Central memory CD4-positive, alpha-beta T cell (primary cell): ENCODE measurements around the gene AP4S1.
"Not testable (repeated sequence)": the region's sequence is repeated elsewhere in the genome, so short reads cannot be mapped to it uniquely, and the experiment has no call there.

Experiments
- DNase-seq: peaks from one replicate; pipeline ENCODE4 v3.0.0; 2022
- total RNA-seq, 3 experiments: gene quantifications; one replicate each; lab custom pipeline; 2026; lab: John Stamatoyannopoulos, UW

The AP4S1 gene, protein sequence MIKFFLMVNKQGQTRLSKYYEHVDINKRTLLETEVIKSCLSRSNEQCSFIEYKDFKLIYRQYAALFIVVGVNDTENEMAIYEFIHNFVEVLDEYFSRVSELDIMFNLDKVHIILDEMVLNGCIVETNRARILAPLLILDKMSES
- 21.8 to 37.5 (median 31.8) reads per million in 3 experiments for total RNA-seq

- DNase-seq: peak; percentile 50
These were observed at the start of gene AP4S1 for GRCh38 chr14:31025367-31026076. AP4S1 (plus strand) TSS chr14:31025649; CDS start chr14:31066197, 40,548 bp downstream.

DNA sequence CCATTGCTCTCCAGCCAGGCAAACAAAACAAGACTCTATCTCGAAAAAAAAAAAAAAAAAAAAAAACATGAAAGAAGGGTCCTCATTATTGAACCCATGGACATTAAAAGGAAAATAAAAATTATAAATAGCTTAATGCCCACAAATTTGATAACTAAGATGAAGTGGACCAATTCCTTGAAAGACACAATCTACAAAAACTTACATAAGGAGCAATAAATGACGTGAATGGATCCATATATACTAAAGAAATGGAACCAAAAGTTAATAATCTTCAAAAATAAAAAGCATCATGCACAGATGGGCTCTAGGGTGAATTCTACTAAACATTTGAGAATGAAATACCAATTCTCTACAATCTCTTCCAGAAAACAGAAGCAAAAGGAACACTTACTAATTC is 47.7 kb upstream of the AP4S1 start:
- no peak for DNase-seq

DNA sequence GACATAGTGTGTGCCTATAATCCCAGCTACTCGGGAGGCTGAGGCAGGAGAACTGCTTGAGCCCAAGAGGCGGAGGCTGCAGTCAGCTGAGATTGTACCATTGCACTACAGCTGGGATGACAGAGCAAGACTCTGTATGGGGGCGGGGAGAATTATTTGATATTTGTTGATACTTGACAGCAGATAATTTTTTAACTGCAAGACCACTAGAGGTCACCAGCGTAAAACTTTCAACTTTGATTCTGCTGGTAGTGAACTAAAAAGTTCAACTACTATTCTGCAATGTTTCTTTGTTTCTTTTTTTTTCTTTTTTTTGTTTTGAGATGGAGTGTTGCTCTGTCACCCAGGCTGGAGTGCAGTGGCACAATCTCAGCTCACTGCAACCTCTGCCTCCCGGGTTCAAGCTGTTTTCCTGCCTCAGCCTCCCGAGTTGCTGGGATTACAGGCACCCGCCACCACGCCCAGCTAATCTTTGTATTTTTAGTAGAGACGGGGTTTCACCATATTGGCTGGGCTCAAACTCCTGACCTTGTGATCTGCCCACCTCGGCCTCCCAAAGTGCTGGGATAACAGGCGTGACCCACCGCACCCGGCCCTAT is 45.2 kb upstream of the AP4S1 start:
- peak; percentile 61 for DNase-seq

DNA sequence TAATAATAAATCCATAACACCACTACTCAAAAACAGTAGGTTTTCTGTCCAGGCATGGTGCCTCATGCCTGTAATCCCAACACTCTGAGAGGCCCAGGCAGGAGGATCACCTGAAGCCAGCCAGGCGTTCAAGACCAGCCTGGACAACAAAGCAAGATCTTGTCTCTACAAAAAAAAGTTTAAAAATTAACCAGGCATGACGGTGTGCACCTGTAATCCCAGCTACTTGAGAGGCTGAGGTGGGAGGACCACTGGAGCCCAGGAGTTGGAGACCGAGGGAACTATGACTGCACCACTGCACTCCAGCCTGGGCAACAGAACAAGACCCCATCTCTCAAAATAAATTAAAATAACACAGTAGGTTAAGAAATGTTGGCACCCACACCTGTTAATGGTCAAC is 44.5 kb upstream of the AP4S1 start:
- no peak for DNase-seq

- no peak for DNase-seq
These were observed 42.9 kb upstream of the AP4S1 start for GRCh38 chr14:30982533-30982932.

- no peak for DNase-seq
These were observed 41.6 kb upstream of the AP4S1 start for GRCh38 chr14:30983858-30984257.

- no peak for DNase-seq
These were observed 39.7 kb upstream of the AP4S1 start for GRCh38 chr14:30985796-30986195.

DNA sequence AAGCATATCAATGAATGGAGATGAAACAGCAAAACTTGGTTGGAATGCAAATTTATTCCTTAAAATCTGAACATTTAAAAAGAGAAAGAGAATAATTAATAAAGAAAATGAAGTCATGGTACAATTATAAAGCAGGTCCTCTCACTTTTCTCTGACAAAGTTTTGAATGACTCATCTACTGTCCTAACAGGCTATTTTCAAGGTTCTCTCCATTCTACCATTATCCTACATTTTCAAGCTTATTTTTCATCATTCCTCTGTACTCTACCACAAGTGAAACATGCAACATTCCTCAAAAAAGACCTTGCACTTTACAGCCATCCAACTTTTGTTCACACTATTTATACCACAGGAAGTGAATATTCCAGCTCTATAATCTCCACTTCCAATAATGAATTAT is 36.9 kb upstream of the AP4S1 start:
- no peak for DNase-seq

- DNase-seq: no peak
These were observed 34.7 kb upstream of the AP4S1 start for GRCh38 chr14:30990770-30991169.

- no peak for DNase-seq
These were observed 34.0 kb upstream of the AP4S1 start for GRCh38 chr14:30991408-30991807.

DNA sequence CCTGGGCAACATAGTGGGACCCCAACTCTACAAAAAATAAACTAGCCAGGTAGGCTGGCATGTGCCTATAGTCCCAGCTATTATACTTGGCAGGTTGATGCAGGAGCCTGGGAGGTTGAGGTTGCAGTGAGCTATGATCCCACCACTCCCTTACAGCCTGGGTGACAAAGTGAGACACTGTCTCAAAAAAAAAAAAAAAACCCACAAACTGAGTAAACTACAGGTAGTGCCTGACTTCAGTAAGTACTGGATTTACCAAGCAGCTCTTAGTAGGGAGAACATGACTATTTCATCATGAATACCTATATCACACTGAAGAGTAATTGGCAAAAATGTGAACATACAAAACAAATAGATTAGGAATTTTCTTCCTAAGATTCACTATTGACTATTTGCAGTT is 32.4 kb upstream of the AP4S1 start:
- no peak for DNase-seq

DNA sequence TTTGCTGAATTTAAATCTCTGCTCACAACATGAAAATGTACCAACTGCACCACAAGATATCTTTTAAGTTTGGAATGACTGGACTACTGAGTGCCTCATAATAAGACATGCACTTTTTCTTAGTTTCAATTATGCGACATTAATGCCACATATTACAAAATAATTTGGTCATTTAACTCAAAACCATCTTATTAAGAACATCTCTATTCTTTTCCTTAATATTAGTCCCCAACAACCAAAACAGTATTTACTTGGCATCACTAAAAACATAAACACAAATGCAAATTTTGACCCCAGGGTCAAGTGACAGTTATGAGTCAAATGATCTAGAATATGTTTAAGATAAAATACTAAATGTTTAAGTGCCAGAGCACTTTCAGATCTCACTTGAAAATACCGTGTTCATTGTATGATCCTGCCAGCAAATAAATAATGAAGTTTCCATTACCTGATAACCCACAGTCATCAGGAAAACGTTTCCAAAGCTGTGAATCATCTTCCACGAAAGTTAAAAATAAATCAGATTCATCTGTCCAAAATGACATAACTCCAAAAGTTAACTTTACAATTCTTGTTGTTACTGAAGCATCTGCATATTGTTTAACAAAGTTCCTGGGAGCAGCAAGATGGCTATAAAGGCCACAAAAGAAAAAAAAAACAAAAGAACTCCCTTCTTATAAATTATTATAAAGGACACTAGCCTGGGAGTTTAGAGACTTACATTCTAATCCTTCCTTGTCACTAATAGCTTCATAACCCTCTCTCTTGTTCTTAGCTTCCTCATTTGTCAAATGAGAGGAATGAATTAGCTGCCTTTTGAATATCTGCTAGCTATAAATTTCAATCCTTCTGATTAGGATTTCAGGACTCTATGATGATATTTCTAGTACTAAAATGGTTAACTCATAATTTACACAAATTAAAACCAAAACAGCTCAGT is 30.5 kb upstream of the AP4S1 start:
- no peak for DNase-seq

- no peak for DNase-seq
These were observed 29.8 kb upstream of the AP4S1 start for GRCh38 chr14:30995689-30996088.

- DNase-seq: no peak
These were observed 28.4 kb upstream of the AP4S1 start for GRCh38 chr14:30996892-30997659.

DNA sequence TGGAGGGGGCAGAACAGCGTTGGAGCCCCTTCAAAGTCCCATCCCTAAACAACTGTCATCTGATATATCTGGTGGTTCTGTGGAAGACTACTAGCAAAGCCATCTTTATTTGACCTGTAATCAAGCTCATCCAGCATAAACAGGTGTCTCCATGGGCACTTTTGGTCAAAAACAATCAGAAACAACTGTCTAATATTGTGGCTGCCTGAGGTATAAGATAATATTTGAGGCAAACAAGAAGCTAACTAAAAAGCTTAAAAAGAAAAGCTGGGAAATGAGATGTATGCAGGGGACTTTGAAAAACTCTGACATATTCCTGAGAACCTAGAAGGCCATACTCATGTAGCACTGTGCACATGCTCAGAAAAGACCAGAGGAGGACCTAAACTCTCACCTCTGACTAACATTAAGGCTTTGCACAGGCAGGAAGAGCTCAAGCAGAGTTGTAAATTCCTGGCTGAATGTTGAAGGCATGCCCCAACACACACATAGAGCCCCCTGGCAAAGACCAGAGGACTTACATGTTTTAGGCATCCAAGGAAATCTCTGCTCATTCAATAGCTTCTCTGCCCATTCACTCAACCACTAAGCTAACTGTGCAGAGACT is 27.2 kb upstream of the AP4S1 start:
- DNase-seq: no peak

DNA sequence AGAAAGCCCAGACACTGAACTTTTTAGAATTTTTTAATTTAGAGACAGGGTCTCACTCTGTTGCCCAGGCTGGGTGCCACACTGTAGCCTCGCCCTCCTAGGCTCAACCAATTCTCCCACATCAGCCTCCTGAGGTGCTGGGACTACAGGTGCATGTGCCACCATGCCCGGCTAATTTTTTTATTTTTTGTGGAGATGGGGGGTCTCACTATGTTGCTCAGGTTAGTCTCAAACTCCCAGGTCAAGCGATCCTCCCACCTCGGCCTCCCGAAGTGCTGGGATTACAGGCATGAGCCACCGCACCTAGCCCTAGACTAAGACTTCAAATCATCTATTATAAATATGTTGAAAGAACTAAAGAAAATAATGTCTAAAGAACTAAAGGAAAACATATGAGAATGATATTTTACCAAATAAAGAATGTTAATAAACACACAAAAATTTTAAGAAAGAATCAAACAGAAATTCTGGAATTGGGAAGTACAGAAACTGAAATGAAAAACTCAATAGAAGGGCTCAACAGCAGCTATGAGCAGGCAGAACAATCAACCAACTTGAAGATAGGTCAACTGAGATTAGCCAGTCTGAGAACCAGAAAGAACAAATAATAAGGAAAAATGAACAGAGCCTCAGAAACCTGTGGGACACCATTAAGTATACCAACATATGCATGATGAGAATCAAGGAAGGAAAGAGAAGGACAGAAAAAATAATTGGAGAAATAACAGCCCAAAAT is 26.2 kb upstream of the AP4S1 start:
- no peak for DNase-seq

GRCh38 chr14:31000629-31001338 is 24.7 kb upstream of the AP4S1 start:
- no peak for DNase-seq

DNA sequence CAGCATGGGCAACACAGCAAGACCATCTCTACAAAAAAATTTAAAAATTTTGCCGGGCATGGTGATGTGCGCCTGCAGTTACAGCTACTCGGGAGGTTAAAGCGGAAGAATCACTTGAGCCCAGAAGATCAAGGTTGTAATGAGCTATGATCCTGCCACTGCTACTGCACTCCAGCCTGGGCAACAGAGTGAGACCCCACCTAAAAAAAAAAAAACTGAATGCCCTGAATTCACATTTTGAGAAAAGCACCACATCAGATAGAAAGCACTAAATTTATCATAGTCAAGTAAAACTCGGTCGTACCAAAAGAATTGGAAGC is 24.1 kb upstream of the AP4S1 start:
- DNase-seq: no peak

DNA sequence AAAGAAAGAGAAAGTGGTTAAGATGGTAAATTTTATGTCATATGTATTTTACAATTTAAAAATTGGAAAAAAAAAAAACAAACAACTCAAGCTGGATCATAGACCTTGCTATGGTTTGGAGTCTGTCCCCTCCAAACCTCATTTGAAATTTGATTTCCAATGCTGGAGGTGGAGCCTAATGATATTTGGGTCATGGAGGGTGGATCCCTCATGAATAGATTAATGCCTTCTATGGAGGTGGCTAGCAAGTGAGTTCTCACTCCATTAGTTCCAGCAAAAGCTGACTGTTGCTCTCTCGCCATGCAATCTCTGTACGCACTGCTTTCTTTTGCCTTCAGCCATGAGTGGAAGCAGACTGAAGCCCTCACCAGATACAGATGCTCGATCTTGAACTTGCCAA is 22.2 kb upstream of the AP4S1 start:
- DNase-seq: no peak

DNA sequence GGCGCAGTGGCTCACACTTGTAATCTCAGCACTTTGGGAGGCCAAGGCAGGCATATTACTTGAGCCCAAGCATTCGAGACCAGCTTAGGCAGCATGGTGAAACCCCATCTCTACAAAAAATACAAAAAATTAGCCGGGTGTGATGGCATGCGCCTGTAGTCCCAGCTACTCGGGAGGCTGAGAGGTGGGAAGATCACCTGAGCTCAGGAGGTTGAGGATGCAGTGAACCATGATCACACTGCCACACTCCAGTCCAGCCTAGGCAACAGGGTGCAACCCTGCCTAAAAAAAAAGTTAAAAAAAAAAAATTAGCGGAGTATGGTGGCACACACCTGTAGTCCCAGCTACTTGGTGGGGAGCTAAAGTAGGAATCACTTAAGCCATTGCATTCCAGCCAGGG is 21.4 kb upstream of the AP4S1 start:
- not testable (repeated sequence) for DNase-seq

GRCh38 chr14:31006703-31007102 is 18.7 kb upstream of the AP4S1 start:
- DNase-seq: no peak
